Measurements from ENCODE around the gene NR5A2.

- TF ChIP-seq CTCF (IDR thresholded peaks at IDR 0.05): no peak
- no peak for TF ChIP-seq EZH2 (IDR thresholded peaks at IDR 0.05)
- no peak for TF ChIP-seq EZH2phosphoT487 (IDR thresholded peaks at IDR 0.05)
Observed at GRCh38 chr1:200049810-200050209, 22.3 kb downstream of the NR5A2 start.

All from neural progenitor cell (in vitro differentiated cells).